HL-60/S4 (cell line): Measurements from ENCODE around the gene KRTAP10-6.
"Not testable (repeated sequence)": the region's sequence is repeated elsewhere in the genome, so short reads cannot be mapped to it uniquely, and the experiment has no call there.

Experiments
- in situ Hi-C: fragments of 300-500 bp; cut with MboI; formaldehyde crosslinking; loops from 2 replicates; pipeline ENCODE4 v1.14.3; 2022; ENCODE audit warnings: low sequenced_read_pairs

KRTAP10-6 gene

GRCh38 chr21:44558695-44559094 is 33.6 kb downstream of the KRTAP10-6 start, which contains the start of gene KRTAP10-3:
KRTAP10-3 (minus strand) TSS chr21:44558795; CDS start chr21:44558715, 80 bp downstream.
- in situ Hi-C loops = no loop called here

DNA sequence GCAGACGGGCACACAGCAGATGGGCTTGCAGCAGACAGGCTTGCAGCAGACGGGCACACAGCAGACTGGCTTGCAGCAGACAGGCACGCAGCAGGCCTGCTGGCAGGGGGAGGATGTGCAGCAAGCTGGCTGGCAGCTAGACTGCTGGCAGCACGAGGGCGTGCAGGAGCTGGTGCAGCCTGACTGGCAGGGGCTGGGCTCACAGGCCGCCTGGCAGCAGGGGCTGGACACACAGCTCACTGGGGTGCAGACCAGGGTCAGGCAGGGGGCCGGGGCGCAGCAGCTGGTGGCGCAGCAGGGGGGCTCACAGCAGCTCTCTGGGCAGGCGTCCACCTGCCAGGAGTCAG is 34.0 kb downstream of the KRTAP10-6 start:
- in situ Hi-C loops = not testable (repeated sequence)

DNA sequence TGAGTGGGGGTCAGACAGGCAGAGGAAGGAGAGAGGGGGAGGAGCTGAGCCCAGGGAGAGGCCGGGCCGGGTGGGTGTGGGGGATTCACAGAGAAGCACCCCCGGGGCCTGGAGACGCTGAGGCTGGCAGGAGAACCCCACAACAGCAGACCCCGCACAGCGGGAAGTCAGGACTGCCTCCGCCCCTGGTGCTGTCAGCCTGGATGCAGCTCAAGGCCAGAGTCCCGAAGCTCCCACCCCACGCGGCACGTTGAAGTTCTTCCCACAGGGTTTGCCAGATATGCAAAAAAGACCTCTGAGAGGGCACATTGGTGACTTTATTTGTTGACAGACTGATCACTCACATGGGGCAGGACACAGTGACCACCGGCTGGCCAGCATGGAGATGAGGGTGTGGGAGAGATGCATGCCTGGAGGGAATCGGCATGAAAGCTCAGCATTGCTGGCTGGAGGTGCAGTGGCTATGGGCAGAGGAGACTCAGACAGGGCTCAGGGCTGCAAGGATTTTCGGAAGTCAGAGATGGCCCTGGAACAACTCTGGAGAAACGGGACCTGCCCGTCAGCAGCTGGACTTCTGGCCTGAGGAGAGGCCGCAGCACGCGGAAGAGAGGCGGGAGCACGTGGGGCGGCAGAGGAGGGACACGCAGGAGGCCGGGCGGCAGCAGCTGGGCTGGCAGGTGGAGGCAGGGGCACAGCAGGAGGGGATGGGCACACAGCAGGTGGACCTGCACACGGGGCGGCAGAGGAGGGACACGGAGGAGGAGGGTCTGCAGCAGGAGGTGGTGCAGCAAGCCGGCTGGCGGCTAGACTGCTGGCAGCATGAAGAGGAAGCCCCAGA is 34.6 kb downstream of the KRTAP10-6 start:
- in situ Hi-C loops = no loop called here

GRCh38 chr21:44556879-44557278 is 35.4 kb downstream of the KRTAP10-6 start:
- in situ Hi-C loops = no loop called here

GRCh38 chr21:44555200-44555875 is 37.0 kb downstream of the KRTAP10-6 start:
- in situ Hi-C loops = no loop called here

- in situ Hi-C loops = no loop called here
Observed at GRCh38 chr21:44552681-44553080, 39.6 kb downstream of the KRTAP10-6 start.

DNA sequence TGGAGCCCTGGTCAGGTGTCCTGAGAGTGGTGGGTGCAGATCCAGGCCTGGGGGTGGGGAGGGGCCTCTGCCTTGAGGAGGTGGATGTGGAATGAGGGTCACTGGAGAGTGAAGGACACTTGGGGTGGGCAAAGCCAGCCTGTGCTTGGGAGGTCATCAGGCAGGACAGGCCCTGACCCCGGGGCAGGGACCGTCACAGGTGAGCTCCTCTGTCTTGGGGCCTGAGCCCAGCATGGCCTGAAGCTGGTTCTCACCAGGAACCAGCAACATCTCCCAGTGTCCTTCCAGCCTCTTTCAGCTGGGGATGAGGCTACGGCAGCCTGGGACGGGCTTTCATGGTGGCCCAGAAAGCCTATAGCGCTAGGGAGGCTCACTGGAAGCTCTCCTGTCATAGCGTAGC is 40.2 kb downstream of the KRTAP10-6 start:
- in situ Hi-C loops = no loop called here

DNA sequence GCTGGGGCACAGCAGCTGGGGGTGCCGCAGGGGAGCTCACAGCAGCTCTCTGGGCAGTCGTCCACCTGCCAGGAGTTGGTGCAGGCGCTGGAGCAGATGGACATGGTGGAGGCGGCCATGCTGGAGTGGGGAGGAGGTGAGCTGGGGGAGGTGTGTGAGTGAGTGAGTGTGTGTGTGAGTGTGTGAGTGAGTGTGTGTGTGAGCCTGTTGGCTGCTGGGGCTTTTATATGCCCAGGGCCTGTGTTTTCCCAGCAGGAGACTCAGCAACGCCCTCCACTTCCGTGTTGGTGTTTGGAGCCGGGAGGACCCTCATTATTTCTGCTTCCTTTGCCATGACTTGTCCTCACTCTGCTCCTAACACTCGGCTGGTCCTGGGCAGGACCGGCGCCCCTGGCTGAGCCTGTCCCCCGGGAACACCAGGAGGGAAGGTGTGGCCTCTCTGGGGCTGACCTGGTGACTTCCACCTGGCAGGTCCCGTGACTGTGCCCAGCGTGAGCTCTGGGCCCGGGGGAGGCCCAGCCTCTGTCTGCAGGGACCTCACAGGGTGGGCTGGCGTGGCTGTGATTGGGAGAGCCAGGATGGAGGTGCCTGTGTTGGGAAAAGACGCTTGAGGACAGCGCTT is 40.9 kb downstream of the KRTAP10-6 start, which contains the start of gene KRTAP10-2:
Gene KRTAP10-2 (minus strand): TSS at position 166 of the 622 bp plus-strand sequence. CDS start 47 bp downstream, at position 119.
- in situ Hi-C loops = no loop called here

- in situ Hi-C loops = no loop called here
Observed at GRCh38 chr21:44550807-44551206, 41.5 kb downstream of the KRTAP10-6 start.

DNA sequence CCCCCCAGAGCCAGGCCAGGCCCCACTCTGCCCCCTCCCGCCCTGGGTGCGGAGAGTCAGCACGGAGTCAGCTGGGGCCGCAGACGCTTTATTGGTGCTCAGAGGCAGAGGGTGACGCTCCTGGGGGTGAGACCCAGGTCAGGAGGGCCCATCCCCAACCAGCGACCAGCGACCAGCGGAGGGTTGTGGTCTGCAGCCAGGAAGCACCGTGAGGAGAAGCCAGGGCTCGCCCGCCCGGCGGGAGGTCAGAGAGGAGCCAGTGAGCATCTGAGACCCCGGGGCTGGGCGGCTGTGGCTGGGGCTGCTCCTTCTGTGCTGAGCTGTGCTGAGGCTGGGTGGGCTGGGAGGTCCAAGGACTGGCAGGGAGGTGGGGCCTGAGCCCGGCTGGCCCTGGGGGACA is 42.0 kb downstream of the KRTAP10-6 start:
- in situ Hi-C loops = not testable (repeated sequence)

GRCh38 chr21:44549525-44550211 is 42.6 kb downstream of the KRTAP10-6 start:
- in situ Hi-C loops = no loop called here

- in situ Hi-C loops = no loop called here
Observed at GRCh38 chr21:44548922-44549321, 43.4 kb downstream of the KRTAP10-6 start.

- in situ Hi-C loops = no loop called here
Observed at GRCh38 chr21:44548381-44548780, 43.9 kb downstream of the KRTAP10-6 start.

DNA sequence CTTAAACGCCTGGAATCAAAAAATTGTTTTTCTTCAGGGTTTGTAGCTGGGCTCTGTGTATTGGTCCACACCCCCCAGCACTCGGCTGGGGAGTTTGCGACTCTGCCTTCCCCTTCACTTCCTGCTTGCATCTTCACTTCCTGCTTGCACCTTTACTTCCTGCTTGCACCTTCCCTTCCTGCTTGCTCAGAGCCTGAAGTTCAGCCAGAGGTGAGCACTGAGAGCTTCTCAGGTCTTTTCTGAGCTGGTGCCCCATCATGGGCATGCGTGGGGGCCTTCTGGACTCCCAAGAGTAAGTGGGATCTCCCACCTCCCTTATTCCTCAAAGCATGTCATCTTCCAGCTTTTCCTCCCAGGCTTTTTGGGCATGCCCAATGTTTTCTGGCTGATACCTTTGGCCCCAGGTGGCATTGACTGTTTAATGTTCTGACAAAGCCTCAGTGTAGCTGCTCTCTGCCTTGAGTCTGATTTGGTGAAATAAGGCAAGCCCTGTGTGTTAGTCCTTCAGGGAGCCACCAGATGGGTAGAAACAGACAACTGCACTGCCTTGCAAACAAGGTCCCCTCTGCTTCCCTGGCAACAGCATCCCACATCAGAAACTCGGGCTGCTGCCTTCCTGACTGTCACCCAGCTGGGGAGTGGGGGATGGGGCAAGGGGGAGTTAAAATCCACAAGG is 44.5 kb downstream of the KRTAP10-6 start:
- in situ Hi-C loops = no loop called here

GRCh38 chr21:44544566-44544965 is 47.7 kb downstream of the KRTAP10-6 start:
- in situ Hi-C loops = no loop called here

GRCh38 chr21:44542716-44543115 is 49.6 kb downstream of the KRTAP10-6 start:
- in situ Hi-C loops = no loop called here
